Measurements from ENCODE around the gene PRM1. TPM values are rescaled to one million over a fixed set of nuclear protein-coding genes. Genes with fewer than 3 reads are reported as not detected.

The PRM1 gene
- total and polyA plus RNA-seq, 2 of the 13 experiments (the other 11 are each of a cell fraction or from before 2014, with no cell fraction given) = not detected

DNA sequence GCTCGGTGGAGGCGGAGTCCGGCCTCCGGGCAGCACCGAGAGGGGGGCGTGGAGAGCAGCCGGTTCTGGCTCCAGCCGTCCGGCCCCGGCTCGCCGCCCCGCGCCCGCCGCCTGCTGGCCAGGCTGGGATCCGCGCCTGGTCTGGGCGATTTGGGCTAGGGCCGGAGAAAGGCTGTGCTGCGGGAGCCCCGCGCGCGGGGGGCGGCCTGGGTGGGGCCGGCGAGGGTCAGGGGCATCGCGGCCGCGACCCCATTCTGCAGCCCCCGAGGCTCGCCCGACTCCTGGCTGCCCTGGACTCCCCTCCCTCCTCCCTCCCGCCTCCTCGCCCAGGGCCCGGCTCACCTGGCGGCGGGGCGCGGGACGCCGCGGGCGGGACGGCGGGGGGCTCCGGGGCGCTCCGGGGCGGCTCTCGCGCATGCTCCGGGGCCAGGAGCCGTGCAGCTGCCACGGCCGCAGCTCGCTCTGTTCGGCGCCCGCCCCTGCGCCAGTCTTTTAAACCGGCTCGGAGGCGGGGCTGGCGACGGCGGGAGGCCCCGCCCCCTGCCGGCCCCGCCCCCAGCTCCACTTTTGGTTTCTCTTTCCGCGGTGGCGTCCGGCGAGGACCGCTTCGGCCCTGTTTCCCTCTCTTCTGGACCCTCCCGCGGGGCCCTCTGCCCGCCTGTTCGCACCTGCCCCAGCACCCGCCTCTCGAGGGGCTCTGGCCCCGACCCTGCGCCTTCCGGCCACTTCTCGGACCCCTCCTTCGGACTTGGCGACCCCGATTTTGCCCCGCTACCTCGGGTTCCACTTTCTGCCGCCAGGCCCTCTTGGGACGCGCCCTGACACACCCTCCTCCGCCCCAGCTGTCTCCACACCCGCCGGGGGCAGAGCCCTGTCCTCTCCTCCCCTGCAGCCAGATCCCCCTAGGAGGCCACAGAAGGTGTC, 25.1 kb downstream of the PRM1 start, which contains the start of gene SOCS1 (continued):
- no peak; the same call in 1 of the 2 replicates for TF ChIP-seq SAFB2 (CRISPR knock-in tag; IDR thresholded peaks at IDR 0.05; ENCODE audit: borderline replicate concordance, low read depth)
- no peak for TF ChIP-seq YY1 (IDR thresholded peaks at IDR 0.05; ENCODE audit: insufficient read depth, insufficient replicate concordance, low read depth, low read length)
- TF ChIP-seq, protein P1, sequence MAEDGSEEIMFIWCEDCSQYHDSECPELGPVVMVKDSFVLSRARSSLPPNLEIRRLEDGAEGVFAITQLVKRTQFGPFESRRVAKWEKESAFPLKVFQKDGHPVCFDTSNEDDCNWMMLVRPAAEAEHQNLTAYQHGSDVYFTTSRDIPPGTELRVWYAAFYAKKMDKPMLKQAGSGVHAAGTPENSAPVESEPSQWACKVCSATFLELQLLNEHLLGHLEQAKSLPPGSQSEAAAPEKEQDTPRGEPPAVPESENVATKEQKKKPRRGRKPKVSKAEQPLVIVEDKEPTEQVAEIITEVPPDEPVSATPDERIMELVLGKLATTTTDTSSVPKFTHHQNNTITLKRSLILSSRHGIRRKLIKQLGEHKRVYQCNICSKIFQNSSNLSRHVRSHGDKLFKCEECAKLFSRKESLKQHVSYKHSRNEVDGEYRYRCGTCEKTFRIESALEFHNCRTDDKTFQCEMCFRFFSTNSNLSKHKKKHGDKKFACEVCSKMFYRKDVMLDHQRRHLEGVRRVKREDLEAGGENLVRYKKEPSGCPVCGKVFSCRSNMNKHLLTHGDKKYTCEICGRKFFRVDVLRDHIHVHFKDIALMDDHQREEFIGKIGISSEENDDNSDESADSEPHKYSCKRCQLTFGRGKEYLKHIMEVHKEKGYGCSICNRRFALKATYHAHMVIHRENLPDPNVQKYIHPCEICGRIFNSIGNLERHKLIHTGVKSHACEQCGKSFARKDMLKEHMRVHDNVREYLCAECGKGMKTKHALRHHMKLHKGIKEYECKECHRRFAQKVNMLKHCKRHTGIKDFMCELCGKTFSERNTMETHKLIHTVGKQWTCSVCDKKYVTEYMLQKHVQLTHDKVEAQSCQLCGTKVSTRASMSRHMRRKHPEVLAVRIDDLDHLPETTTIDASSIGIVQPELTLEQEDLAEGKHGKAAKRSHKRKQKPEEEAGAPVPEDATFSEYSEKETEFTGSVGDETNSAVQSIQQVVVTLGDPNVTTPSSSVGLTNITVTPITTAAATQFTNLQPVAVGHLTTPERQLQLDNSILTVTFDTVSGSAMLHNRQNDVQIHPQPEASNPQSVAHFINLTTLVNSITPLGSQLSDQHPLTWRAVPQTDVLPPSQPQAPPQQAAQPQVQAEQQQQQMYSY (CRISPR knock-in tag; IDR thresholded peaks at IDR 0.05) = no peak
- TF ChIP-seq KAT2B (IDR thresholded peaks at IDR 0.05; ENCODE audit: borderline replicate concordance, low read depth, low read length) = no peak
- no peak for TF ChIP-seq CENPX (CRISPR knock-in tag; IDR thresholded peaks at IDR 0.05)
- TF ChIP-seq, protein P2, sequence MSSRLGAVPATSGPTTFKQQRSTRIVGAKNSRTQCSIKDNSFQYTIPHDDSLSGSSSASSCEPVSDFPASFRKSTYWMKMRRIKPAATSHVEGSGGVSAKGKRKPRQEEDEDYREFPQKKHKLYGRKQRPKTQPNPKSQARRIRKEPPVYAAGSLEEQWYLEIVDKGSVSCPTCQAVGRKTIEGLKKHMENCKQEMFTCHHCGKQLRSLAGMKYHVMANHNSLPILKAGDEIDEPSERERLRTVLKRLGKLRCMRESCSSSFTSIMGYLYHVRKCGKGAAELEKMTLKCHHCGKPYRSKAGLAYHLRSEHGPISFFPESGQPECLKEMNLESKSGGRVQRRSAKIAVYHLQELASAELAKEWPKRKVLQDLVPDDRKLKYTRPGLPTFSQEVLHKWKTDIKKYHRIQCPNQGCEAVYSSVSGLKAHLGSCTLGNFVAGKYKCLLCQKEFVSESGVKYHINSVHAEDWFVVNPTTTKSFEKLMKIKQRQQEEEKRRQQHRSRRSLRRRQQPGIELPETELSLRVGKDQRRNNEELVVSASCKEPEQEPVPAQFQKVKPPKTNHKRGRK (CRISPR knock-in tag; IDR thresholded peaks at IDR 0.05) = no peak
- TF ChIP-seq, protein P3, sequence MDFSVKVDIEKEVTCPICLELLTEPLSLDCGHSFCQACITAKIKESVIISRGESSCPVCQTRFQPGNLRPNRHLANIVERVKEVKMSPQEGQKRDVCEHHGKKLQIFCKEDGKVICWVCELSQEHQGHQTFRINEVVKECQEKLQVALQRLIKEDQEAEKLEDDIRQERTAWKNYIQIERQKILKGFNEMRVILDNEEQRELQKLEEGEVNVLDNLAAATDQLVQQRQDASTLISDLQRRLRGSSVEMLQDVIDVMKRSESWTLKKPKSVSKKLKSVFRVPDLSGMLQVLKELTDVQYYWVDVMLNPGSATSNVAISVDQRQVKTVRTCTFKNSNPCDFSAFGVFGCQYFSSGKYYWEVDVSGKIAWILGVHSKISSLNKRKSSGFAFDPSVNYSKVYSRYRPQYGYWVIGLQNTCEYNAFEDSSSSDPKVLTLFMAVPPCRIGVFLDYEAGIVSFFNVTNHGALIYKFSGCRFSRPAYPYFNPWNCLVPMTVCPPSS (IDR thresholded peaks at IDR 0.05) = no peak
- TF ChIP-seq ZNF781 (CRISPR knock-in tag; IDR thresholded peaks at IDR 0.05; ENCODE audit: borderline replicate concordance, not compliant biosample characterization) = peak; percentile 68
- peak; percentile 72; the same call in 1 of the 2 replicates for TF ChIP-seq ZNF329 (CRISPR knock-in tag; IDR thresholded peaks at IDR 0.05; ENCODE audit: low read depth)
- TF ChIP-seq, protein P4, sequence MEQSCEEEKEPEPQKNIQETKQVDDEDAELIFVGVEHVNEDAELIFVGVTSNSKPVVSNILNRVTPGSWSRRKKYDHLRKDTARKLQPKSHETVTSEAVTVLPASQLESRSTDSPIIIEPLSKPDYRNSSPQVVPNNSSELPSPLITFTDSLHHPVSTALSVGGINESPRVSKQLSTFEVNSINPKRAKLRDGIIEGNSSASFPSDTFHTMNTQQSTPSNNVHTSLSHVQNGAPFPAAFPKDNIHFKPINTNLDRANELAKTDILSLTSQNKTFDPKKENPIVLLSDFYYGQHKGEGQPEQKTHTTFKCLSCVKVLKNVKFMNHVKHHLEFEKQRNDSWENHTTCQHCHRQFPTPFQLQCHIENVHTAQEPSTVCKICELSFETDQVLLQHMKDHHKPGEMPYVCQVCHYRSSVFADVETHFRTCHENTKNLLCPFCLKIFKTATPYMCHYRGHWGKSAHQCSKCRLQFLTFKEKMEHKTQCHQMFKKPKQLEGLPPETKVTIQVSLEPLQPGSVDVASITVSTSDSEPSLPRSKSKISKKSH (CRISPR knock-in tag; IDR thresholded peaks at IDR 0.05; ENCODE audit: borderline replicate concordance) = peak; percentile 79; the same call in 1 of the 2 replicates
- TF ChIP-seq, protein P5, sequence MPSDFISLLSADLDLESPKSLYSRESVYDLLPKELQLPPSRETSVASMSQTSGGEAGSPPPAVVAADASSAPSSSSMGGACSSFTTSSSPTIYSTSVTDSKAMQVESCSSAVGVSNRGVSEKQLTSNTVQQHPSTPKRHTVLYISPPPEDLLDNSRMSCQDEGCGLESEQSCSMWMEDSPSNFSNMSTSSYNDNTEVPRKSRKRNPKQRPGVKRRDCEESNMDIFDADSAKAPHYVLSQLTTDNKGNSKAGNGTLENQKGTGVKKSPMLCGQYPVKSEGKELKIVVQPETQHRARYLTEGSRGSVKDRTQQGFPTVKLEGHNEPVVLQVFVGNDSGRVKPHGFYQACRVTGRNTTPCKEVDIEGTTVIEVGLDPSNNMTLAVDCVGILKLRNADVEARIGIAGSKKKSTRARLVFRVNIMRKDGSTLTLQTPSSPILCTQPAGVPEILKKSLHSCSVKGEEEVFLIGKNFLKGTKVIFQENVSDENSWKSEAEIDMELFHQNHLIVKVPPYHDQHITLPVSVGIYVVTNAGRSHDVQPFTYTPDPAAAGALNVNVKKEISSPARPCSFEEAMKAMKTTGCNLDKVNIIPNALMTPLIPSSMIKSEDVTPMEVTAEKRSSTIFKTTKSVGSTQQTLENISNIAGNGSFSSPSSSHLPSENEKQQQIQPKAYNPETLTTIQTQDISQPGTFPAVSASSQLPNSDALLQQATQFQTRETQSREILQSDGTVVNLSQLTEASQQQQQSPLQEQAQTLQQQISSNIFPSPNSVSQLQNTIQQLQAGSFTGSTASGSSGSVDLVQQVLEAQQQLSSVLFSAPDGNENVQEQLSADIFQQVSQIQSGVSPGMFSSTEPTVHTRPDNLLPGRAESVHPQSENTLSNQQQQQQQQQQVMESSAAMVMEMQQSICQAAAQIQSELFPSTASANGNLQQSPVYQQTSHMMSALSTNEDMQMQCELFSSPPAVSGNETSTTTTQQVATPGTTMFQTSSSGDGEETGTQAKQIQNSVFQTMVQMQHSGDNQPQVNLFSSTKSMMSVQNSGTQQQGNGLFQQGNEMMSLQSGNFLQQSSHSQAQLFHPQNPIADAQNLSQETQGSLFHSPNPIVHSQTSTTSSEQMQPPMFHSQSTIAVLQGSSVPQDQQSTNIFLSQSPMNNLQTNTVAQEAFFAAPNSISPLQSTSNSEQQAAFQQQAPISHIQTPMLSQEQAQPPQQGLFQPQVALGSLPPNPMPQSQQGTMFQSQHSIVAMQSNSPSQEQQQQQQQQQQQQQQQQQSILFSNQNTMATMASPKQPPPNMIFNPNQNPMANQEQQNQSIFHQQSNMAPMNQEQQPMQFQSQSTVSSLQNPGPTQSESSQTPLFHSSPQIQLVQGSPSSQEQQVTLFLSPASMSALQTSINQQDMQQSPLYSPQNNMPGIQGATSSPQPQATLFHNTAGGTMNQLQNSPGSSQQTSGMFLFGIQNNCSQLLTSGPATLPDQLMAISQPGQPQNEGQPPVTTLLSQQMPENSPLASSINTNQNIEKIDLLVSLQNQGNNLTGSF (CRISPR knock-in tag; IDR thresholded peaks at IDR 0.05) = peak; percentile 43; the same call in 1 of the 2 replicates
- peak; percentile 43; the same call in 1 of the 2 replicates for TF ChIP-seq SP140L (CRISPR knock-in tag; IDR thresholded peaks at IDR 0.05; ENCODE audit: borderline replicate concordance)
- TF ChIP-seq TOE1 (CRISPR knock-in tag; IDR thresholded peaks at IDR 0.05) = no peak
